Measurements from ENCODE around the gene PLPP1.

The PLPP1 gene

DNA sequence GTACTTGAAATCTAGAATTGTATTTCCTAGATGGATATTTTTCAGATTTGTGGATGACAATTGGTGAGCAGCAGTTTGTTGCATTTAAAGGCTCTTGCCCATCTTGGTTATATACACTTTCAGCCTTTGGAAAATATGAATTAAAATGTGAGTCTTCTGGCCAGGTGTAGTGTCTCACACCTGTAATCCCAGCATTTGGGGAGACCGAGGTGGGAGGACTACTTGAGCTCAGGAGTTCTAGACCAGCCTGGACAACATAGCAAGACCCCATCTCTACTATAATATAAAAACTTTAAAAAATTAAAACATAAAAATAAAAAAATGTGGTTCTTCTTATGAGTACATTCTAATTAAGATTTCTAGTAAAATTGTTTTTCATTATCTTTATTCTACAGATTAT lies 125.0 kb downstream of the PLPP1 start:
- DNase-seq (ENCODE audit: low read depth in 2 of 2) = no peak

- no peak for DNase-seq (ENCODE audit: low read depth in 2 of 2)
These were observed 126.8 kb downstream of the PLPP1 start for GRCh38 chr5:55407984-55408383.

DNA sequence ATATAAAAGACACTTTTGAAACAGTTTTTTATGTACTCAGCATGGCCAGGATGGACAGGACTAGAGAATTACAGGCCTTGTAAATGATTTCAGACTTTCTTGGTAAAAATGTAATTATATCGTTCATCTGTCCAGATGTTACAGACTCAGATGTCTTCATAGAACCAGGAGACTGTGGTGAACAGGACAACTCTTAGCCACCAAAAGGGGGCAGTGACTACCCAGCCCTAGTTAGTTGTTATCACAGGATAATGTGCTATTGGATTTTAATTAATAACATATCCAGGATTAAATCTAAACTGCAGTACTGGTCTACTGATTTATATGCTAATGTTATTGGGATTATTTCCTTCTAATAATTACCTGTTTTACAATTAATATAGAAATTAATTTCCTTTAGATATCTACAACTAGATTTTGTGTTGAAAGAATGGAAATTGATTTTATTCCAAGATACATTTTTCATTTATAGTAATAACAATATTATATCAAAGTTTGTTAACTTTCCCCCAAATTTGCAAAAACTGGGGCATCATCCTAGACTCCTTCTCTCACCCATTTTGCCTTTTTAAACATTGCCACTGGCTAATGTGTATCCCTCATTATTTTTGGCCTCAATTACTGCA lies 127.6 kb downstream of the PLPP1 start:
- DNase-seq (ENCODE audit: low read depth in 2 of 2) = no peak

DNA sequence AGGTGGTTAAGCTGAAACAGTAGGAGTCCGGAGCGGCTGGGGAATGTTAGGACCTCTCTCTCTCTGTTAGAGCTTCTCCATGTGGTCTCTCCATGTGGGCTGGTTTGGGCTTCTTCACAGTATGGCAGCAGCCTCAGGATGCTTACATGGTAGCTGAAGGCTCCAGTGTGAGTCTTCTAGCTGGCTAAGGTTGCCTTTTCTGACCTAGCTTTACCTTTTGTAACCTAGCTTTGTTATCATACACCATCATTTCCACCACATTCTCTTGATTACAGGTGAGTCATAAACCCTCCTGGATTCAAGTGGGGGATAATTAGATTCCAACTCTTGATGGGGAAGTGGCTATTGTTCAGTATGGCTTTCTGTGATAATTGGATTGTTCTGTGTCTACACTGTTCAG lies 128.5 kb downstream of the PLPP1 start:
- no peak for DNase-seq (ENCODE audit: low read depth in 2 of 2)

GRCh38 chr5:55402199-55402598 lies 132.6 kb downstream of the PLPP1 start:
- DNase-seq (ENCODE audit: low read depth in 2 of 2) = no peak

DNA sequence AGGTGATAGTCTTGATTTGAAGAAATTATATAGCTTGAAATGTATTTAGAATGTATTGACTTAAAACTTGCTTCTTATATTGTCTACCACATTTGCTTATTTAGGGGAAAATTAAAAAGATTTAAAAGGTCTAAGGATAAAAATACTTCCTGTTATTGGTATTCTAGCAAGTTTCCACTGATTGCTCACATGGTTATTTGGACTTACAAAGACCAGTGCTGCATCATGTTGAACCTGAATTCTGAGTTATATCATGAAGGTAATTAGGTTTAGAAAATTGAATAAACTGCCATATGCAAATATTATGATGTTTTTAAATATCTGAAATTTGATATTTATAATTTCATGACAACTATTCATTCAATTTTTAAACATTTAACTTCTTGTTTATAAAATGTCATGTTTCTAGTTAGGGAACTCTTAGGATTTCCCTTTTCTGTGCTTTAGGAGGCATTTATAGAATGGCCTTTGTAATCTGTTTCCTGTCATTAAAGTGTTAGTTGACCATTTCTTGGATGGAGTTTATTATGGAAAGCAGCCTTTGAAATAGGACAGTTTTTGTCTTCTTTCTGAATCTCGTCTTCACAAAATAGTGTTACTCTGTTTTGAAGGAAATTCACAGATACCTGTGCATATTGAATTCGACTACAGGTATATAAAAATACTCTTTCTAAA lies 141.1 kb downstream of the PLPP1 start:
- no peak for DNase-seq (ENCODE audit: low read depth in 2 of 2)

GRCh38 chr5:55392669-55393068 lies 142.1 kb downstream of the PLPP1 start:
- DNase-seq (ENCODE audit: low read depth in 2 of 2) = no peak

GRCh38 chr5:55391707-55392106 lies 143.1 kb downstream of the PLPP1 start:
- no peak for DNase-seq (ENCODE audit: low read depth in 2 of 2)

DNA sequence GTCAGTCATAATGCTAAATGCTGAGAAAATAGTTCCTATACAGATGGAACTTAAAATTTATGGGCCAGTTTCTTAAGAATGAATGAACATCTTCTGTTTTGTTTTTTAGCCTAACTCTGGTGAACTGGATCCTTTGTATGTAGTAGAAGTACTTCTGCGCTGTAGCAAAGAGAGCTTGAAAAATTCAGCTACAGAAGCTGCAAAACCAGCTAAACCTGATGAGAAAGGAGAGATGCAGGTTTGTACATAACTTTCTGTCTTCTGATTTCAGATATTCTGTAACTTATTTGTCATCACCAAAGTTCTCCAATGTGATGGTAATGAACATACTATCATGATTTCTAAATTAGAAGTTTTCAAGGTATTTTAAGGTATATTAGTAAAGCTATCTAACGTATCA lies 146.9 kb downstream of the PLPP1 start:
- DNase-seq (ENCODE audit: low read depth in 2 of 2) = no peak

DNA sequence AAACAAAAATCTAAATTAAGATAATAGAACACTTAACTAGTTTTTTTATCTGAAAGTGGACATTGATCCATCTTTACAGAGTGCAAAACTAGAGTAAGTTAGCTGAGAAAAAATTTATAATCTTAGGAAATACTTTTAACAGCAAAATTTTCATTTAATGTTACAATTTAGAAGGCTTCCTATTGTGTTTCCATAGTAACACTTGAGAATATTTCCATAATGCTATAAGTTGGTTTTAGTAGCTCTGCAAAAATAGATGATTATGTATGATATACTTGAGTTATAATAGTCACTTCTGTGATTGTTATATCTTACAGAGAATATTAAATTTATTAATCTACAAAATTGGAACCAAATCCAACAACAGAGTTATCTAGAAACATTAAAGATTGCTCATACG lies 148.4 kb downstream of the PLPP1 start:
- DNase-seq (ENCODE audit: low read depth in 2 of 2) = no peak

DNA sequence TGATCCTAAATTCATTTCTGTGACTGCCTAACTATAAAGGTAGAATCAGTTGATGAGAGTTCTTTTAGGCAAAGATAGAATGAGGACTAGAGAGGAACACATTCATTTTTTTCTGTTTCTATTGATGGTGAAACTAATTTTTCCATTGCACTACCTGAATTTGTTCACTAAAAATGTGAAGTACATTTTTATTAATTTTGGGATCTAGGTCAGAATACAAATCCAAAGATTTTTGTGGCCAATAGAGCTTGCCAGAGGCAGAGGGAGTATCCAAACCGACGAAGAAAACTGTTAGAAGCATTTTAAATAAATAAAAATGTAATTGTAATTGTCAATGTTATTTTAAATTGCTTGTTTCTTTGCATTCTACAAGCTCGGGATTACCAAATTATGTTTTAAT lies 148.9 kb downstream of the PLPP1 start:
- DNase-seq (ENCODE audit: low read depth in 2 of 2) = no peak

DNA sequence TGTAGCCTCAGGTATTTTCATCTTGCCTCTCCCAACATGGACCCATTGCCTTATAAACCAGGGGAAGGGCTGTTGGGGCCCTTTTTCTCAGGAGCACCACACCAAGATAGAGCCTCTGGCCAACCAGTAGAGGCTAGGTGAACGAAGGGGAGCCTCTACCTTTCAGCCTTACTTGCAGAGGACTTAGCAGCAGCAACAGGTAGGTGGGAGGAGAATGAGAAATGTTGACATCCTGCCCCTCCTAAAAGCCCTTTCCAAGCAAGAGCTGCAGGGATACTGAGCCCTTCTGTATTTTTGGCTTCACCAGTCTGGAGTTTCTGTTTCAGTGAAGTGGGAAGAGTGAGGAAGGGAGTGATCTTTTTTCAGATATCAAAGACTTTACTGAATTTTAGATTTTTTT lies 149.5 kb downstream of the PLPP1 start:
- DNase-seq (ENCODE audit: low read depth in 2 of 2) = no peak

- DNase-seq (ENCODE audit: low read depth in 2 of 2) = no peak
These were observed 150.7 kb downstream of the PLPP1 start for GRCh38 chr5:55384072-55384471.

- DNase-seq (ENCODE audit: low read depth in 2 of 2) = no peak
These were observed 151.5 kb downstream of the PLPP1 start for GRCh38 chr5:55383254-55383653.

- DNase-seq (ENCODE audit: low read depth in 2 of 2) = no peak
These were observed 157.0 kb downstream of the PLPP1 start for GRCh38 chr5:55377810-55378209.

All from stimulated activated CD4-positive, alpha-beta T cell treated with anti-CD3 and anti-CD28 coated beads, Interleukin-15, amount 100 ng/mL, for 48 hours (primary cell).